HG03432 (cell line): ENCODE measurements around the gene ANKRD66.

ENCODE experiments used
- ATAC-seq: cut with Tn5 transposase; IDR thresholded peaks from one replicate; pipeline ENCODE4 v1.9.1; 2021; ENCODE audit warnings: mild to moderate bottlenecking, moderate library complexity; ENCODE audit not compliant: unreplicated experiment

Gene ANKRD66

DNA sequence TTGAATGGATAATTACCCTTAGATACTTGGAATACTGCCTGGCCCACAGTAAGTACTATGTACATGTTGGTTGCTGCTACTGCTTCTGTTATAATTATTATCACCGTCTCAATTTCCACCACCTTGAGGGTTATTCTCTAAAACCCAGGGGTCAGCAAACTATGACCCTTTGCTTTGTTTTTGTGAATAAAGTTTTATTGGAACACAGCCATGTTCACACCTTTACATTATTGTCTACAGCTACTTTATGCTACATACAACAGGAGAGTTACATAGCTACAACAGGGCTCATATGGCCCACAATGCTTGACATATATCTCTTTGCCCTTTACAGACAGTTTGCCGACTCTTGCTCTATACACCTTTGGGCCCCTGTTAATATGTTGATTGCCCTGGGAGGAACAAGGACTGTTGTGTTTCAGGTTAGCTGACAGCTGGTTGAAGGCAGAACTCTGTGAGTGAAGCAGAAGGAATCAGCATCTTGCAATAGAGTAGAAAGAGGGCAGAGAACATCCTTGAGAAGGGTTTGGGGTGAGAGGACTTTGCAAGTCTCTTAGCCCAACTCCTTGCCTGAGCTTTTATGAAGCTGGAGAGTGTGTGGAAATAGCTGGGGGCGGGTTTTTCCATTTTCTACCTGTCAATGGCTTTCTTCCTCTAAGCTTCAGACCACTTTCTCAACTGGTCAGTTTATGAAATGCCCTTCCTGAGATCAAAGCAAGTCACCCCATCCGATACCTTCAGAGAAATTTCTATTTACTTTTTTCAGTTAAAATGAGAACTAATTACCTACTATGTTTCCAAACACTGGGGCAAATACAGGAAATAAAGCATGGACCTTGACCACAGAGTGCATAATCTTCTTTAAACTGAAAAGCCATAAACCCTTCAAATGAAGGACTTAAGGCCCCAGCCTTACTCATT lies 43.0 kb downstream of the ANKRD66 start:
- ATAC-seq, result no peak

DNA sequence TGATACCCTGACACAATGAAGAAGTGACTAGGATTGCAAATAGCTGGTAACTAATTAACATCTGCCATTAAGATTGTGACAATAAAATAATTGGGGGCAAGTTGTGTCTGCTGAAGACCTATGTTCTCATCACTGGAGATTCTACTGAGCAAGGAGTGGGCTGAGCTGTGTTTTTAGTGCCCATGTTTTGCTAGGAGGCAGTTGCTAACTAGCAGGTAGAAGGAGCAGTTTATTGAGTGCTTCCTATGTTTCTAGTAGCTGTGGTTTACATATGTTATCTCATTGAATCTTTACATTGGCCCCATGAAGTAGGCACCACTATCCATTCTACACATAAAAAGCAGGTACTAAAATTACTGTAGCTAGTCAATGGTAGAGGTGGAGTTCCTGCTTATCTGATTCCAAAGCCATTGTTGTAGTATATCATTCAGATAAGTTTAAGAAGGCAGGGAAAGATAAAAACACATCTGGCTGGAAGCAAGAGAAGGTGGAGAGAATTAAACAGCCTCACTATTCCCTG lies 43.7 kb downstream of the ANKRD66 start:
- ATAC-seq, result no peak

DNA sequence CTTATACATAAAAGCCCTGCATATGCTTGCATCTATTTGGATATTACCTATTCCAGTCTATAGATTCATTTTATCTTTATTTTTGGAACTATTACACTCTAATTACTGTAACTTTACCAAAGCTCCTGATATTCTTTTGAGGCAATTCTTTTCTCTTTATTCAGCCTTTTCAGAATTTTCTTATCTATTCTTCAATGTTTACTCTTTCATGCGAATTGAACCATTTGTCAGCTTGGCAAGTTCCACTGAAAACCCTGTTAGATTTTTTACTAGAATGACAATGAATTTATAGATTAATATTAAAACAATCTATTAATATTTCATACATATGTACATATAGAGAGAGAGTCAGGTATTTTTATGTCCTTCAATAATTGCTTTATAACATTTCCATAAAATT lies 45.9 kb downstream of the ANKRD66 start:
- no peak for ATAC-seq

DNA sequence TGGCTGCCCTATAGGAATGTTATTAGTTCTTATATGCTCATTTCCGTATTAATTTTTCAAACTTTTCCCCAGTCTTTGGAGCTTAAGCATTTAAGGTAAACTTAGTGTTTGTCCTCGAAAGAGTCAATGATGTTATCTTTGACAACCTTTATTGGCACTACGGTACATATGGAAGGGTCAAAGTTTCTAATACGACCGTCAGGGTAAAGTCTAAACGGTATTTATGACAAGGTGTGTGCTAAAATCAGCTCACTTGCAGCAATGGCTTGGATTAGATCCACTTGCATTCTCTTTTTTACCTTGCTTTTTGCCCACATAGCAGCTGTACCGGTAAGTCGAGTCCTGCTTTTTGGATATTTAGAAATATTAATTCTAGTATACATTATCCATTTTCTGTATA lies 46.4 kb downstream of the ANKRD66 start, which contains the start of gene MEP1A:
TSS of gene MEP1A (plus strand) at position 252 of the 400 bp plus-strand sequence. CDS start at position 262, 10 bp downstream.
- no peak for ATAC-seq

DNA sequence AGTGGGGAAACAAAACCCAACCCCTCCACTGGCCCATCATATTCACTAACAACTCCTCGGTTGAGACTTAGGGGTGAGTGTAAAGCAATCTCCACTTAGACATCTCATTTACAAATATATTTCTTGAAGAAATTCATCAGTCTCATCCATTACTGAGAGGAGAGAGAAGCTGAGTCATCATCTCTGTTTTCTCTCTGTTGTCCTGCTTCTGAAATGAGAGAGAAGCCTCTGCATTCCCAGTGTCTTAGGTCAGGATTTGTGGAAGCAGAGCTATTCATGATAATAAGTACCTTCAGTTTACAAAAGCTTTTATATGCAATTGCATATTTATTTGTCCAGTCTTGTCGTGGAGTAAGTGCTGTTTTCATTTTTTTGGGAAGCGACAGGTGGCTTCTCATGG lies 47.3 kb downstream of the ANKRD66 start:
- no peak for ATAC-seq

DNA sequence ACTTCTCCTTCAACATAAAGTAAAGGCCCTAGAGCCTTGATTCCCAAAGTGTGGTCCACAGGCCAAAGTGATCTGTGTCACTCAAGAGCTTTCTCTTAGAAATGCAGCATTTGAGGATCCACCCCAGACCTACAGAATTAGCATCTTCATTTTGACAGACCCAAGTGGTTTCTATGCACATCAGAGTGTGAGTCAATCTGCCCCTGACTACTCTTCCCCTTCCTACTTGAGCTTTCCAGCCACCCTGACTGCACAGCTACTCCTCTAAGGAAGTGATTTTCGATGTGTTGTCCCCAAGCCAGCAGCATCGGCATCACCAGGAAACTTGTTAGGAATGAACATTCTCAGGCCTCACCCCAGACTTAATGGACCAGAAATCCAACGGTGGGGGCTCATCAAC lies 49.1 kb downstream of the ANKRD66 start:
- no peak for ATAC-seq

DNA sequence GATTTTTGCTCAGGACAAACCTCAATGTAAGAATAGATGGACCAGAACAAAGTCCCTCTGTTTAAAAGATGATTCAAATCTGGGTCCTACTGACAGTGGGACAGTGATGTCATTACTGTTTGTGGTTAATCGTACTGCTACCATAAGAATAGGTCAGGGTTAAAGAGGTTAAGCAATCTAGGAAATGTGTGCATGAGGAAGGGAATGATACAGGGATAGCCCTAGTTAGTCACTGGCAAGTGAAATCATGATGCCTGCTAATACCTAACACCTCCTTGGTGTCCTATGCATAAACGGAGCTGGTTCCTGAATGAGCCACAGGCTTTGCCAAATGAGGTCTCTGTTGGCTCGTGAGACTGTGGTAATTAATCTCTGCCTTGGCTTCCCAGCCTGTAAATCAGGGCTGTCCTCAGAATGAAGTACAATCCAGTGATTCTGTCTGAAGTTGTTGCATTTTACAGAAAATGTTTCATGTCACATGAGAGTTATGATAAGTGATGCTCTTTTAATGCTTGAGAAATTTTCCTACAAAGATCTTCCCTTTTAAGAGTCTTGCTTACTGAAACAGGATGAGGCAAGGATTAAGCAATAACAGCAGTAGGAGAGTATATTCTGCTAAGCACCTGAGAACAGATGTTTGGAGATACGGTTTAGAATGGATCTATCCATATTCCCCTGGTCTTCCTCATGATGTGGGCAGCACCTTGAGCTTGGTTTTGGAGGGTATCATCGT lies 50.3 kb downstream of the ANKRD66 start:
- ATAC-seq, result no peak

DNA sequence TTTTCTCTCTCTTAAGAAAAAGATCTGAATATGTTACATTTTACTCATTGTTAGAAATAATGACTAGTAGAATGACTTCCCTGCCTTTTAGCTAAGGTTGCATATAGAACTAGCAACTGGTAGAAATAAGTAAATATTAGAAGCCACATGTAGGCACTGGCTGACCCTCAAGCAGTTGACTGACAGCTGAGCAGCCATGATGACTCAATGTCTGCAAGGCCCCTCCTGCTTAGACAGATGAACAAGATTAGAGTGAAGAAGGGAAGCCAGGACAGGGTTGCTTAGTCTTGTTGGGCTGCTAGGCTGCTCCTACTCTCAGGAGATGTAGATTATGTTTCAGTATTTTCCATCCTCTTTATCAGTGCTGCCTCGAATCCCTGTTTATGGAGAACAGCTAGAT lies 52.9 kb downstream of the ANKRD66 start:
- no peak for ATAC-seq

DNA sequence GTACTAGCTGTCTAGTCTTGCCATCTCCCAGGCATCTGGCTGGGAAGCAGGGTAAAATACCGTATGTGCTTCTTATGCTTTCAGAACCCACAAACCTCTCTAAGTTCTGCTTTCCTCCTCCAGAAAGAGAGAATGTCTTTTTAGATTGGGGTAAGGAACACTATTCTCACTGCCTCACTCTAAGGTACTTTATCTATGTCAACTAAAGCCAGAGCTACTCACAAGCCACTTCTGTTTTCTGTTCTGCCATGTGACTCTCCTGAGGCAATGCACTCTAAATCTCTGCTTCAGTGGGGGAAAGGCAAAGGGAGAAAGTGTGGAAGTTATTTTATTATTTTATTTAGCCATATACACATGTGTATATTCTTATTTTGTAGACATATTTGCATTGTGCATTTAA lies 62.1 kb downstream of the ANKRD66 start:
- ATAC-seq, result no peak
